Fibroblast of the aortic adventitia (primary cell): Measurements from ENCODE around the gene DLGAP4. TPM values are rescaled to one million over a fixed set of nuclear protein-coding genes. Genes with fewer than 3 reads are reported as not detected.

Source experiments
- DNase-seq: peaks from one replicate; pipeline ENCODE4 v3.0.0-alpha.2; 2010; ENCODE audit warnings: low read depth
- H3K4me3 ChIP-seq: 2 replicates; pipeline ENCODE4 v1.5.1; 2011; ENCODE audit warnings: low read depth, mild to moderate bottlenecking, control low read depth, low read length, moderate library complexity
- total RNA-seq: library from RNA; depleted of rRNA; stranded (reverse); fragments of >200 nt; gene quantifications from 2 replicates; pipeline ENCODE4 v1.2.3, GENCODE V29; 2012; ENCODE audit warnings: low replicate concordance
- TF ChIP-seq, protein P1 (sequence below): IDR thresholded peaks from 2 replicates; pipeline ENCODE4 v1.5.1; 2011; ENCODE audit warnings: mild to moderate bottlenecking, low read length, control low read depth, inconsistent platforms; ENCODE audit not compliant: insufficient read depth

The DLGAP4 gene
- total RNA-seq, 1 donor: 19.5 TPM

GRCh38 chr20:36264426-36265246 is 41.5 kb upstream of the DLGAP4 start:
- H3K4me3 ChIP-seq: no peak overlapping the region
- TF ChIP-seq, protein P1, sequence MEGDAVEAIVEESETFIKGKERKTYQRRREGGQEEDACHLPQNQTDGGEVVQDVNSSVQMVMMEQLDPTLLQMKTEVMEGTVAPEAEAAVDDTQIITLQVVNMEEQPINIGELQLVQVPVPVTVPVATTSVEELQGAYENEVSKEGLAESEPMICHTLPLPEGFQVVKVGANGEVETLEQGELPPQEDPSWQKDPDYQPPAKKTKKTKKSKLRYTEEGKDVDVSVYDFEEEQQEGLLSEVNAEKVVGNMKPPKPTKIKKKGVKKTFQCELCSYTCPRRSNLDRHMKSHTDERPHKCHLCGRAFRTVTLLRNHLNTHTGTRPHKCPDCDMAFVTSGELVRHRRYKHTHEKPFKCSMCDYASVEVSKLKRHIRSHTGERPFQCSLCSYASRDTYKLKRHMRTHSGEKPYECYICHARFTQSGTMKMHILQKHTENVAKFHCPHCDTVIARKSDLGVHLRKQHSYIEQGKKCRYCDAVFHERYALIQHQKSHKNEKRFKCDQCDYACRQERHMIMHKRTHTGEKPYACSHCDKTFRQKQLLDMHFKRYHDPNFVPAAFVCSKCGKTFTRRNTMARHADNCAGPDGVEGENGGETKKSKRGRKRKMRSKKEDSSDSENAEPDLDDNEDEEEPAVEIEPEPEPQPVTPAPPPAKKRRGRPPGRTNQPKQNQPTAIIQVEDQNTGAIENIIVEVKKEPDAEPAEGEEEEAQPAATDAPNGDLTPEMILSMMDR: no peak
- no peak for DNase-seq

GRCh38 chr20:36266189-36266588 is 40.0 kb upstream of the DLGAP4 start:
- H3K4me3 ChIP-seq: no peak overlapping the region
- no peak for DNase-seq
- TF ChIP-seq, protein P1: no peak

DNA sequence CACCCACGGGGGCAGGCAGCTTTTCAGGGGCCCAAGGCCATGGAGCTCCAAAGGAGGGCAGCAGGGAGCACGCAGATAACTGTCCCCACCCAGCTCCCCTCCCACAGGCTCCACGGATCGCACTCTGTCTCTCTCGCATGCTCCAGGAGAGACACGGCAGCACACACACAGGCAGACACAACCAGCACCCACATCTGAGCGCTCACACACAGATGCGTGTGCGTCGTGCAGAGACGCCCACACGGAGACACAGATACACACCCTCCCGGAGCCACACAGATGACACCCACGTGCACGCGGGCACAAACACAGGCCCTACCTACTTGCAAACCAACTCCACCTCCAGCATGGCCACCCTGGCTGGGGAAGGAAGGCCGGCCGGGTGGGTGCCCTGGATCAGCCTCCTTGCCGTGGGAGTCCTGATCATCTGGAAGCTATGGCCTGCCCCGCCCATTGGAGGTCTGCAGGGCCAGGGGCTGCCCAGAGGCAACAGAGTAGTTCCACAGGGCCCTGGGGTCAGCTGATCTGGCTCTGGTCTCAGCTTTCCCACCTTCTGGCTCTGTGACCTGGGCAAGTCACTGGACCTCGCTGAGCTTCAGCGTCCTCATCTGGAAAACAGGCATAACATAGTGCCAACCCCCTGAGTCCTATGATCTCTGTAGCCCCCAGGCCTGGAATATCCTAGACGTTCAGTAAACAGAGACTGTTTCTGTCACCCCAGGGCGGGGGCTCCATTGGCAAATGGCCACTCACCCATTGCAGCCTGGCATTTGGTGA is 38.3 kb upstream of the DLGAP4 start:
- H3K4me3 ChIP-seq: no peak overlapping the region
- DNase-seq: no peak
- TF ChIP-seq, protein P1: no peak

GRCh38 chr20:36268440-36269342 is 37.4 kb upstream of the DLGAP4 start:
- H3K4me3 ChIP-seq: no peak overlapping the region
- TF ChIP-seq, protein P1: no peak
- no peak for DNase-seq

DNA sequence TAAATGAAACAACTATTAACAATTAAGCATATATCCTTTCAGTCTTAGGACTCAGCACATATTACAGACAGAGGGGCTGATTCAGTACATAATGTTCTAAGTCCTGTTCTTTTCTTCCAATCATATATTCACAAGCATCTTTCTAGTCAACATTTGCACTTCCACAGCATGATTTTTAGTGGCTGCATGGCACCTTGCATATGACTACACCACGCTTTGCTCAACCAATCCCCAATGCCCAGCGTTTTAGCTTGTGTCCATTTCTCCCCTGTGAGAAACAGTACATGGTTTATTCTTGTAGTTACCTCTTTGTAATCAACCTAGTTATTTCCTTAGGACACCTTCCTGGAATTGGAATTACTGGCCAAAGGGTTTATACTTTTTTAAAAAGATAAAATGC is 36.6 kb upstream of the DLGAP4 start:
- TF ChIP-seq, protein P1: no peak
- H3K4me3 ChIP-seq: no peak overlapping the region
- no peak for DNase-seq
